HG02642 (cell line): ENCODE results near the gene HOXB4.

ENCODE experiments used
- ATAC-seq: cut with Tn5 transposase; IDR thresholded peaks from one replicate; pipeline ENCODE4 v1.9.1; 2021; ENCODE audit warnings: mild to moderate bottlenecking; ENCODE audit not compliant: unreplicated experiment, poor library complexity

Gene HOXB4

DNA sequence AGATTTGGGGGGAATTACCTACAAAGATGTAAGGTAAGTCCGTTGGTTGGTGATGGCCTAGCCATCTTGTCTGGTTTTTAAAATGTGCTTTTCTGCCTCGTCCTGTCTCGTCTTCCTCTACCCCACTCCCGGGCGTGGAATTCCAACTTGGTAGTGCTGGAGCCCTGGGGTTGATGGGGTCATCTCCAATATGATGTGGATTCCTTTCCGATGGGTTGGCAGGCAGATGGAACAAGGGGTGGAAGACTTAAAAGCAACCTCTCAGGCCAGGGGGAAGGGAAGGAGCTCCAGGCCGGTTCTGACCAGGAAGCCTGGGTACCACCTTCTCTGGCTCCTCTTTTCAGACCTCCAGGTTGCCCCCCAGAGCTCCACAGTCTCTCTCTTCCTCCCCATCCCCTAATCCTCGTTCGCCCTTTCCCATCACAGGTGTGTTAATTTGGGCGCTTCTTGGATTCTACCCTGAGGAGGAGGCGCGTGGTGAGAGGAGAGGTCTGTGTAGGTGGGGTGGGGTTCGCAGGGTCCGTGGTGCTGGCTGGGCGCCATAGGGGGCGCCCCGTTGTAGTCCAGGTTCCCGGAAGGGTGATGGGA is 28.1 kb downstream of the HOXB4 start:
- ATAC-seq: no peak

DNA sequence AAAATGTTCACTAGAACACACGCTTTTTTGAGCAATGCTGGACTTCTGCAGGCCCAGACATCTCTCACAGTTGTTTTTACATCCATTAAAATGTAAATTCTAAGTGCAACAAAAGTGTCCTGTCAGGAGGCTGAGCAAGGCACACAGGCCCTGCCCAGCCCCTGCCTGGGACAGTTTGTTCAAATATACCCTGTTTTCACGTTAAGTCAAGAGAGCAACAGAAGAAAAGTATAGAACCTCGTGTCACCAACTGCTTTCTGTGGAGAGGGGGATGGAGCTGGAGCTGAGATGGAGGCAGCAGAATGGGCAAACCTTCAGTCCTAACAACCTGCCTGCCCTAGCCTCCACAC is 28.9 kb downstream of the HOXB4 start:
- ATAC-seq: no peak

DNA sequence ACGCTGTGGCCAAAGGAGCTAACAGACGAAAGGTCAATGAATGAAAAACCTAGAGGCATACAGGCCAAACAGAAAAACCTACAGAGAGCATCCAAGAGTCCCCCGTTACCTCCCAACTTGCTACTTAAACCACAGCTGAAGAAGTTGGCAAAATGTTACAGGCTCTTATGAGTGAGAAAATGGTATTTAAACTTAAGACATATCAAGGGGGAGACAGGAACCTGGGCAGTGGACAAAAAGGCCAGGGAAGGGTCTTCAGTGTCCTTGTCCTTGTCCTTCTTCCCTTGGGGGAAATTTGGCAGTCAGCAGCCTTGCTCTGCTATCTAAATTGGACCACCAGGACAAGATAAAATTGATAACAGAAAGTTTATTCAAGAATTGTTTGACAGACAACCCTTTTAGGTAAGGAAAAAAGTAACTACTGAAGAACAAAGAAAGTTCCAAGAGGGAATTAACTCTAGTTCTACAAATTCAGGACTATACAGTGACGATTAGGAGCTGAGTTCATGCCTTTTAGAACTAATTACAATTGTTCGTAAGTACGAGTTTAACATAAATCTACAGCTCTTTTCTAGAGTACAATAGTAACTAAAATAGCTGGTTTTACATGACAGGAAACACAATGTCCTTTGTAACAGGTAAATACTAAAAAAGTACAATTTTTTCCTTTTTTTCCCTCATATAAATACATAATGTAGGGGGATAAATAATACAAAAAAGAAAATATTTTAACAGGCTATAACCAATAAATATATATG is 29.4 kb downstream of the HOXB4 start:
- no peak for ATAC-seq

DNA sequence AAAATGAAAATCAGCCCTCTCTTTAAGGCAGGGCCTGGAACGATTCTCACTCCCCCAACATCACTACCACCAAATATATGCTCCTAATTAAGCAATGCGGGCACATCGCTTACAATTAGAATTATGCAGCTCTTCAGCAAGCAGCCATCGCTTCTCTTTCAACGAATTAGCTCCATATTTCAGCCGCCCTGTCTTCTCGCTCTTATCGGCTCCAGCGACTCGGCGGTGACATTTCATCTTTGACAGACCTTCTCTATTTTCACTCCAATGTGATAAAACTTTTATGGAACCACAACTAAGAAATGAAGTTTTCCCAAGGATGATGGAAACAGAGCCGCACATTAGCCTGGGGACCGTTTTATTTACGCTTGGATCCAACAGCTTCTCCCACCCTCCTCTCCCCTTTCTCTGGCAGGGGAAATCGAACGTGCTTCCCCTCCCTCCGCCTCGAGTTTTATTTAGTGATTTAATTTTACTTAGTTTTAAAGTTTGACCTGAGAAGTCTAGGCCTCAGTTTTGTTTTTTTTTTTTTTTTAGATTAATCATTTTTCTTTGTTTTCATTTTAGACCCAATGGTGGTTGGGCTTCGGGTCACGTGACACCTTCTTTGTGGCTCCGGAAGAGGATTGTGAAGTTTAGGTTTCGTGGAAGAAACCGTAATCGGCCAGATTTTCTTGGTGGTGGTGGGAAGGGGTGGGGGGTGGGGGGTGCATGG is 30.2 kb downstream of the HOXB4 start:
- no peak for ATAC-seq

DNA sequence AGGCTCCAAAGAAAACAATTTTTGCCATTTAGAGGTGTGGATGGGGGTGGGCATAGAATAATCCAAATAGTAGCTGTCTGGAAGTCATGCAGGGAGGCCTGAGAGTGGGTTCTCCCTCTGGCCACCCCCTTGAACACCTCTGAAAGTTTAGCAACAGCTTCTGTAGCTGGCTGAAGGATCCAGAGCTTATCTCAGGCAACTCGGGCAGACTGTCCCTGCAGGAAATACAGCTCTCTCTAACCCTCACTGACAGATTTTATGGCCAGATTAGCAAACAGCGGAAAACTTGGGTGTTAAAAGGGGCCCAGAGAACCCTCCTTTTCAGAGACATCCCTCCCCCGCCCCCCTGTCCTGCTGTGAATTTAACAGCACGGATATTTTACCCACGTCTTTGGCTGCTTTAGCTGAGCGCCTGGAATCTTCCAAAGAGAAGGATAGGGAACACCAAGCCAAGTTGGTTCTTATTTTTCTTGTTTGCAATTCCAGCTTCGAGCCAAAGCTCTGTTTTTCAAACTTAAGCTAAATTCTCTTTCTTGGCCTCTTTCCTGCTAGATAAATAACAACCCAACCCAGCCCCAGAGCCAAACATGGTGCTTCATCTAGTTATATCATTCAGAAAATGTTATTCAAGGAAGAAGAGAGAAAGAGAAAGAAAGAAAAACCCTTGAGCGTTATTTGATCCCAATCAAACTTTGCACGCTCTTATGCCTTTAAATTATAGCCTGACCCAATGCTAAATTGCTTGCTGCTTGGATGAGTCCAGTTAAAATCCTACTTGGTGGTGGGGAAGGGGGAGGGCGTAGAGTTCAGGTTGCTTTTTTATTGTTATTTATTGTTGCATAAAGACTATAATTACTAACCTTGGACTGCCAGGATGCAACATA is 31.0 kb downstream of the HOXB4 start:
- no peak for ATAC-seq

DNA sequence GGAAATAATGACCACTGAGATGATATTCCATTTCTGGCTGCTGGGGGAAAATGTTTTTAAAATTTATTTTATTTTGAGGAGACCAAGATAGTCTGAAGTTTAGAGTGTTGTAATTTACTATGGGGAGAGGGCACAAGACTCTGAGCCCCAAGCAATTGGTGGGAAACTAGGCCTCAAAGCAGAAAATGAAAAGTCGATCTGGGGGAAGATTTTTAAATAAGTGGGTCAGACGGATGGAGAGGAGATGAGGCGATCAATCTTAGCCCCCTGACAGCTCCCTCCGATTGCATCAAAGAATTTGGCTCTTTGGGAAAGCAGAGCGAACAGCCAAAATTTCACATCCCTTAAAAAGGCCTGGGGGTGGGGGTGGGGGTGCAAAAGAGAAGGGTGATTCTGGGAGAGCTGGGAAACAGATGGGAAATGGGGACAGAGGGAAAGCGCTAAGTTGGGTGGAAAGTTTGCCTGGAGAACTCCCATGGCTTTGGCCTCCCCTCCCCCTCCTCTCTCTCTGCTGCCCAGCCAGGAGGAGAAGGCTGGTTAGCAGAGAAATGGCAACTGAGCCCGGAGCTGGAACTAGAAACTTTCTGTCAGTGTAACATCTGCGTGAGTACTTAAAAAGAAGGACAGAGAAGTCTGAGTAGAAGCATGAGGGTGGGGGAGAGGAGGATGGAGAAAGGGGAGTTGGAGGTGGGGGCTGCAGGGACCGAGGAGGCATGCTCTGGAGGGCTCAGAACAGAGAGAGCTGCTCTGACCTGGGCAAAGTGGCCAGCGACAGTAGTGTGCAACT is 31.8 kb downstream of the HOXB4 start:
- no peak for ATAC-seq

DNA sequence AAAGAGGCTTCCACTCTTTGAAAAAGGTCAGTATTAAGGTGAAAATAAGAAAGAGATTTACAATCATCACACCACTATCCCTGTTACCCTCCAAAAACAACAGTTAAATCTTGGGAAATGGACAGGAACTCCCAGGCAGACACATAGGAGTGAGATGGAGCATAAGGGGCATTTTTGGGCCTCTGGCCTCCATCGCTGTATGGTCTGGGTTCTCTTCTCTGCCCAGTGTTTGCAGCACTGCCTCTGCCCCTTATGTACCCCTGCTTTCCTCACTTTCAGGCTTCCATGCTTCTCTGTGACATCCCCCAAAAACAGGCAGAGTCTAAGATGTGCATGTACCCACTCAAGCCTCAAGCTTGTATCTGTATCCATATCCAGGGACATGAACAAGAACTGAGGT is 32.6 kb downstream of the HOXB4 start:
- ATAC-seq: no peak

DNA sequence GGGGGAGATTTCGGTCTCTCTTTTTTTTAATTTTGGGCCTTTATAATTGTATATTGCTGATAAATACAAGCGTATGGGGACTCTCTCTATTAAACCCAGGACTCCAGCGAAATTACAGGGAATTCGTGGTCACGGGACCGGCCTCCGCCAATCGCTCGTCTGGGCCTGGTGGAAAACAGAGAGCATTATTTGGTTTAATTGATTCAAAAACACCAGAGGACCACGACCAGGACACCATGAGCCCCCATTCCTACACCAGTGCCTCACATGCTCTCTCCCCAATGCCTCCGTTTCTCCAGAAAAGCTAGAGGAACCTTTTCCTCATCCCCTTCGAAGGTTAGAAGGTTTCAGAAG is 33.2 kb downstream of the HOXB4 start, which contains the start of gene HOXB2:
HOXB2 (minus strand) TSS at position 88 of the 354 bp plus-strand sequence. CDS start 198 bp downstream, outside the sequence.
- no peak for ATAC-seq

DNA sequence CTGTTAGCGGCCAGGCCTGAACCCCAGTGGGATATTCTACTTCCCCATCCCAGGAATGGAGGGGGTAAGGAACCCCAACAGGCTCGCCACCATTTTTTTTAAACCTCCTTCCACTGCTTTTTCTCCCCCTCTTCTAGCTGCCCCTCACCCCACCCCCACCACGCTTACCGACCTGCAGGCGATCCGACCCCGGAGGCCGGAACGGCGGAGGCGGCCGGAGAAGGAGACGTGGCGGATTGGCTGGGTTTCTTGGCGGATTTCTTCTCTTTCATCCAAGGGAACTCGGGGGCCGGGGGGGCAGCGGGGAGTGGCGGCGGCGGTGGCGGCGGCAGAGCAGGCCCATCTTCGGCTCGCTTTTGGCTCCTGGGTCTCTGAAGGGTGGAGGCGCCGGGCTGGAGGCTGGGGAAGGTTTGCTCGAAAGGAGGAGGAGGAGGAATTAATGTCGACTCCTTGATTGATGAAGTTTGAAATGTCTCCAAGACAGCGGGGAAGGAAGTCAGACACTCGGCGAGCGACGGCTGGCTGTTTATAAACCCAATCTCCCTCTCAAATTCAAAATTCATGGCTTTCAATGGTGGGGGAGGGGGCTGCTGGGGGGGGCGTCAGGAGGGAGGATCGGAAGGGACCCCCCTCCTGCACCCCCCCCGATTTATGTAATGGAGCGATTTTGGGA is 33.7 kb downstream of the HOXB4 start:
- no peak for ATAC-seq

DNA sequence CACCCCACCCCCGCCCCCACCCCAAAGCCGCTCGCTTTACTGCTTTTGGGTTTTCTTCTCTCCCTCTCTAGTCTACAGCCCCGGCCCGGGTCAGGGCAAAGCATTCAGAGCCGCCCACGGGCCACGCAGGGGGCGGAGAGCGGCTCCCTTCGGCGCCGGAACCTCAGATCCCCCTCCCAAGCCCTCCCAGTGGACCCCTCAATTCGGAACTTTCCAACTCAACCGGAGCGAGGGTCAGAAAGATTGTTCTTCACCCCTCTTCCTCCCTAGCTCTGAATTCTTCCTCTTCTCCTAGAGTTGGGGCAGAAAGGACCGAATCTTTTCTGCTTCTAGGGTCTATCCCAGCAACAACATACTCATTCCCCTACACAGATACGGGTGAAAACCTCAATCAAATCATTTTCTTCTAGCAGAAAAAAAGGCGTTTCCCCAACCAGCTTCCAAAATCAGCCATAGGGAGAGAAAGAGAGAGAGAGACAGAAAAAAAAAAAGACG is 34.2 kb downstream of the HOXB4 start:
- ATAC-seq: peak; percentile 30

DNA sequence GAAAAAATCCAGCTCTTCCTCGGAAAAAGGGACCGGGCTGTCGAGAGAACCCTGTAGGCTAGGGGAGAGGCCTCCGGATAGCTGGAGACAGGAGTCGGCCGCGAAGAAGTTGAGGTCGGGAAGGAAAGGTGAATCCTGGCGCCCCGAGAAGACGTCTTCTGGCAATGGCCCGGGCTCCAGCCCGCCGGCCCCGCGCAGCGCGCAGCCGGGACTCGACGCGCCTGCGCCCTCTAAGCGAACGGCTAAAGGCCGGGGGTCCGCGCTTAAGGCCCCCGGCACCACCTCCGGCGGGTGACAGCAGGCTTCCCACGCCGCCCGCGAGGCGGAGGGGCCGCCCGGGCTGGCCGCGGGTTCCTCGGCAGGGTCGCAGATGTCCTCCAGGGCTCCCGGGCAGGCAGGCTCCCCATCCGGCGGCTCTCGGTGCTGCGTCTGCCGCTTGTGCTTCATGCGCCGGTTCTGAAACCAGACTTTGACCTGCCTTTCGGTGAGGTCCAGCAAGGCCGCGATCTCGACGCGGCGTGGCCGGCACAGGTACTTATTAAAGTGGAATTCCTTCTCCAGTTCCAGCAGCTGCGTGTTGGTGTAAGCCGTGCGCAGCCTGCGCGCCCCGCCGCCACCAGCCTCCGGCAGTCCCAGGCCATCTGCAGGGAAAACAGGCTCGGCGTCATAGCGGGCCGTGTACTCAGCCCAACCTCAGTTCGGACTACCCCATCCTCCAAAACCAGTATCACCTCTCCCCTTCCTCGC is 34.9 kb downstream of the HOXB4 start:
- ATAC-seq: peak; percentile 53

DNA sequence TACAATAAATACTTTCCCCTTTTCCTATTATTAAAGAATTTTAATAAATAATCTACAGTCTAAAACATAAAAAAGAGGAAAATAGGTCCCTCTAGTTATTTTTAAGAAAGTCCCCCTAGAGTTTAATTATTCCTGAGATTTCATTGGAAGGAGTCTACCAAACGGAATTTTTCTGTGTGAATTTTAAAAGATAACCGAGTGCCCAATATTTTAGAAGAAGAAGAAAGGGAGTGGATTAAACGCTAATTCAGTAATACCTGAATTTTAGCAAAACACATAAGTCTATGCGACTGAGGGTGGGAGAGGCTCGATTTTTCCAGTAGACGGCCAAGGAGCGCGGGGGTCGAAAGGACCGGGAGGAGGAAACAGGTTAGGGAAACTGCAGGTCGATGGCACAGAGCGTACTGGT is 35.4 kb downstream of the HOXB4 start:
- no peak for ATAC-seq

DNA sequence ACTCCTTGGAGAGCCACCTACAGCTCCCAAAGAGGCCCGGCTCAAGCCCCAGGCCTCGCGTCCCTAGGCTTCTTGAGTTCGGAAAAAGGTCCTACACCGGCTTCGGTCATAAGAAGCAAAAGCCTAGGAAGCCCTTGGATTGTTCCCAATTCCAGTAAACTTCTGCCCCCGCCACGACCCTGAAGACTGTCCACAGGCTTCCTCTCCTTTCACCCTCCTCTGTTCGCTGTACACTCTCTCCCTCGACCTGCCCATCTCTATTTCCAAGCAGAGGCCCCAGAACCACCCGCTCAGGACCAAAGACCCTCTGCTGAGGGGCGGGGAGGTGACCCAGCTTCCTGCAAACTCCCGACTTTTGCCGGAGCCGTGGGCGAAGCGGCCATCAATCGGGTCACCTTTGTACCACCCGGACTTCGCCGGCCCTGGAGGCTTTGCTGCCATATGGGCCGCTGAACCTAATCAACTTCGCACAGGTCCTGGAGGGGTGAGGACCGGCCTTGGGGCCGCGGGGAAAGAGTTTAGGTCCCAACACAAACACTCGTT is 36.0 kb downstream of the HOXB4 start:
- ATAC-seq: no peak

DNA sequence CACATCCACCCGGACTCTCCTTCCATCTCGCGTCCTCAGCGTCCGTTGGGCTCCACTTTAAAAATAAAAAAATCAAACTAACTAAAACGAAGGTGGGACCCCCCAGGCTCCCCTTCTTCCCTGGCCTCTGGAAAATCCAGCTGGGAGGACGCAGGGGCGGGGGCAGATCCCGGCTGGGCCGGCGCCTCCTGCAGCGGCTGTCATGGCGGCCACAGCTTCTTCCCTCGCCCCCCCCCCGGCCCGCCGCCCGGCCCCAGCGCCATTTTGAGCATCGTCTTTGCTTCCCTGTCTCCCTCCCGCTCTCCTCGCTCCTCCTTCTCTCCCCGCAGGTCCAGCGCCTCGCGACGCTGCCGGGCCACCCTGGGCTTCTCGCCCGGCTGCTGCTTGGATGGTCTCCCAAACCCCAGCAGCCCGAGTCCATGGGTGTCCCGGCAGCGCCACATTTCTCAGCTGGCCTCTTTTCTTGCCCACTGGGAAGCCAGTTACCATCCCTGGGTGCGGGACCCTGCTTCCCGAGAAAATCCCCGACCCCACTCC is 36.5 kb downstream of the HOXB4 start:
- ATAC-seq: no peak

DNA sequence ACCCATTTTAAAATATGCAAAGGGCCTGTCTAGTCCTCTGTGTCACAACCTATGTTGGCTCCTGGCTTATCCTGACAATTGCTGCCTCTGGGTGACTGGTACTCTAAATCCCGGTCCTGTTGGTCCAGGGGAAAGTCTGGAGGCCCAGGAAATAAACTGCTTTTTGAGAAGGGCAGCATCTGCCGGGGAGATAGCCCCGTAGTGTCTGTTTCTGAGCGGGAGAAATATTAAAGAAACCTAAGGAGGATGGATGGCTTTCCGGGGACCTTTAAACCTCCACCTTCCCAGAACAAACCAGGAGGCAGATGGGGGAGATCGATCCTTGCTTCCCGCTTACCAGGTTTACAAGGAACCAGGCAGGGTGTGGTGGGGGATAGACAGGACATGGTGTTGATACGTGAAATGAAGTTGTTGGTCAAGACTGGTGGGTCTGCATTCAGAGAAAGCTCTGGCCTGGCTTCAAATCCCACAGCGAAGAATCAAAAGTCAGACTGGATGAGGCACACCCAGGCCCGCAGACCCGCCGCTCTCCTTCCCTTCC is 37.0 kb downstream of the HOXB4 start:
- no peak for ATAC-seq

DNA sequence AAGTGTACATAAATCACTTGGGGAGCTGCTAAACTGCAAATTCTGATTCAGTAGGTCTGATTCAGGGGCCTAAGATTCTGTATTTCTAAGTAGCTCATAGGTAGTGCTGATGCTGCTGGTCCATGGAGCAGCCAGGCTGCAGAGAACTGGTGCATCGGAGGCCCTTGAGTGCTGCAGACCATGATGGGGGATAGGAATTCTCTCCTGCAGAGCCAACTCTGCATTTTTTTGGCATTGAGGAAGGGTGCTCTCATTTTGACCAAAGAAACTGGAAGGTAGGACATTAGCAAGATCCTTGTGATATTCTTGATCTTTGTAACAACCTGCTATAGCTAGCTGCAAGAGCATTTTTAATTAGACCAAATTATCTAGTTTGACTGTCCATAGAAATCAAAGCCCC is 37.9 kb downstream of the HOXB4 start:
- no peak for ATAC-seq

DNA sequence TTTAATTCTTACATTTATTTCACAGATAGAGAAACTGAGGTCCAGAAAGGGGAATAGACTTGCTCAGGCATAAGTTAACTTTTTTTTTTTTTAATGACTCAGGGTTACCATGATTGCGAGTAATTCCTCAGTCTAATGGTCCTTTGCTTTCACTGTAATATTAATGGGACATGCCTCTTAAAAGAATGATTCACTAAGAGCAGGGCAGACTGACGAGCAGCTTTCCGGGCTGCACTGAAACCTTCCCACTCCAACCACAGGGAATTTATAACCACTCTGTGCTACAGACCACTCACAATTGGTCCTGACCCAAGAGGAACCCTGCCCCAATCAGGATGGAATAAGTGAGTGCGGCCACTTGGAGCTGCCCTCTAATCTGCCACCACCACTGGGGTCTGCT is 39.0 kb downstream of the HOXB4 start:
- ATAC-seq: no peak

DNA sequence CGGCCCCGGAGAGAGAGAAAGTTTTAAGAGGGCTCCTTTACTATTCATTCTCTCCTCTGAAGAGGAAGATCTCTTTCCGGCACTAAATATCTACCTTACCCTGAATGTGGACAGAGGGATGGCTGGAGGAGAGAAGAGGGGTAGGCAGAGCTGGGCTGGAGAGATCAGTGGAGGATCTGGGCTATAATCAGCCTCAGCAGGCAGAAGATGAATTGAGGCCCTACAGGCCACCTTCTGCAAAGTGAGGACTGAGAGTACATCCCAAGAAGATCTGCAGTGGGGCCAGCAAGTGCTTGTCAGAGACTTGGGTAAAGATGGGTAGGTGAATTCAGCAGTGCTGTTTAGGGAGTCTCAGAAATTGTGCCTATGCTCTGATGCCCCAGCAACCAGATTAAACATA is 40.8 kb downstream of the HOXB4 start:
- ATAC-seq: no peak
